Stimulated activated CD8-positive, alpha-beta memory T cell treated with anti-CD3 and anti-CD28 coated beads, Interleukin-15, amount 100 ng/mL, for 48 hours (primary cell): ENCODE results near the gene NMUR1.

Source experiments
- DNase-seq, 2 donors: peaks; one replicate each; pipeline ENCODE4 v3.0.0-alpha.2; 2020; ENCODE audit warnings: low read depth in 2 of 2

NMUR1 gene

GRCh38 chr2:231486851-231487596 lies 43.2 kb downstream of the NMUR1 start:
- no peak for DNase-seq

DNA sequence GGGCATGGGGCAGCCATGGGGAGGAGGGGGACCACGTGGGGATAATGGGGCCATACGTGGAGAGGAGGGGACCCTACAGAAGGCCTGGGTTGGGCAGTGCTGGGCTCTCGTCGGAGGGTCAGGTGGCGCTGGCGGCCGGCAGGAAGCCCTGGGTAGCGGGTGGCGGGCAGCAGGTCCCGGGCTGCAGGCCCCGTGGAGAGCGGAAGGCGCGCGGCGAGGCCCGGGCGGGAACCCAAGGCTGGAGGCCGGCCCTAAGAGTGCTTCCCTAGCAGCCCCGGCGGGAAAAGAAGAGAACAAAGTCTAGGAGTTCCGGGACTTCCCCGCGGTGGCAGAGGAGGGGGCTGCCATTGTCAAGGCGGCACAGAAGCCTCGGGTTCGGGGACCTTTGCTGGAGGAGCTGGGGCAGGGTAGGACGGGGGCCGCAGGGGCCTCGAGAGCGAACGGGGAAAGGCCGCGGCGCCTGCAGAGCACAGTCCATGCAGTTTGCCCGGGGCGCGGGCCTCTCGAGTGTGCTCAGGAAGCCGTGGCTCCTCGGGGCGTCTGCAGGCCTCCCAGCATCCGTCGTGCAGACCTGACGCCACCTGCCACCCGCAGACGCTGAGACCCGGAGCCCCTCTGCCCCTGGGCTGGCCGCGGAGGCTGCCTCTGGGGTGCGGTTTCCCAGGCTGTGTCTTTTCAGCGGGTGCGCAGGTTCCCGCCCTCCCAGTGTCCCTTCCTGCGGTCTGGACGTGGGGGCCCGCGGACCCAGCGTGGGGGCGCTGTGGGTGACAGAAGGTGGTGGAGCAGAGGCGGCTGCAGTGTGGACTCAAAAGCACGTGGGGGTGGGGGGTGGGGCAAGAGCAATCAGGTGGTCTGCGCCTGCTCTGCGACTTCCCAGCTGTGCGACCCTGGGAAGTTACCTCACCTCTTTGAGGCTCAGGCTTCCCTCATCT lies 46.6 kb downstream of the NMUR1 start:
- peak in 1 of 2 donors; percentile 19 for DNase-seq

DNA sequence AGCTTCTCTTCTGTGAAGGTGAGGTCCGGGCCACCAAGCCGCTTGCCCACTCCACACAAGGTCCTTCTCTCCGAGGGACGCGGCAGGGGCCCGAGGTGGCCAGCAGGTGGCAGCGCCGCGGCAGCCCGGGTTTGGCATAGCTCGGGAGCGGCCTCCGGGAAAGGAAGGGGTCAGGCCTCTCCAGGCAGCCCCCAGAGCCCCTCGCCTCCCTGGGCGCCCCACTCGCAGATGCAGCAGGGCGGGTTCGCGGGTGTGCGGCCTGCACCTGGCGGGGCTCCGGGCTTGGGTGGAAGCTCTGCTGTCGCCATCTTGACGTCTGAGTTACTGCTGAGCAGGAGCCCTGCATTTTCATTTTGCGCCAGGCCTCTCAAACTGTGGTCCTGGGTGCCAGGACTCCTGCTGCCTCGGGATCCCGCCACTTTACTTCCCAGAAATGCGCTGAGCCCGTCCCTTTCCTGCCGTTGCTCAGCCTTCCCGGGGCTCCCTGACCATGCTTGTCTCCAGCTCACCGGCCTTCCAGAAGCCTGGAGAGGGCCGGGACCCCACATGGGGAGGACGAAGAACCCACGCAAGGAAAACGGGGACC lies 47.3 kb downstream of the NMUR1 start:
- peak; percentile 53 to 68 for DNase-seq

DNA sequence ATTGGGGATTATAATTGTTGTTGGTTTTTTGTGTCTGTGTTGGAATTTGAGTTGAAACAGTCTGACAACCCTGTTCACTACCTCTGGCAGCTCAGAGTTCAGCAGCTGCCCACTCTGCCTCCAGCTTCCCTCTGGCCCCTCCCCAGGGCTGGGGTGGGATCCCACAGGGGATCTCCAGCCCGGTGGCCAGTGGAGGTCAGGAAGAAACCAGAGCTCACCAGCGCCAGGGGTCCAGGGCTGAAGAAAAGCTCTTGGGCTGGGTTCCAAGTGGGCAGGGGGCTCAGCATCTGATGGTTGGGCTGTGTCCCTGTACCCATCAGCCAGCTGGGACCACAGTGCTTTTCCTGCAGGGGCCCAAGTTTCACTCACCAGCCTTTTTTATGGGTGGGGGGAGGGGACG lies 49.5 kb downstream of the NMUR1 start:
- no peak for DNase-seq

- no peak for DNase-seq
These were observed 50.8 kb downstream of the NMUR1 start for GRCh38 chr2:231479455-231479854.

DNA sequence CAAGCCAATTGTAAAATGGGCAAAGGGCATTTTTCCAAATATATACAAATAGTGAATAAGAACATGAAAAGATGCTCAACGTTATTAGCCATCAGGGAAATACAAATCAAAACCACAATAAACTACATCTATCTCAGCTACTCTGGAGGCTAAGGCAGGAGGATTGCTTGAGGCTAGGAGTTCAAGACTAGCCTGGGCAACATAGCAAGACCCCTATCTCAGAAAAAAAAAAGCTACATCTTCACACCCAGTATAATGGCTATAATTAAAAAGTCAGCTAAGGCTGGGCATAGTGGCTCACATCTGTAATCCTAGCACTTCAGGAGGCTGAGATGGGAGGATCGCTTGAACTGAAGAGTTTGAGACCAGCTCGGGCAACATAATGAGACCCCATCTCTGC lies 53.3 kb downstream of the NMUR1 start:
- DNase-seq: no peak

DNA sequence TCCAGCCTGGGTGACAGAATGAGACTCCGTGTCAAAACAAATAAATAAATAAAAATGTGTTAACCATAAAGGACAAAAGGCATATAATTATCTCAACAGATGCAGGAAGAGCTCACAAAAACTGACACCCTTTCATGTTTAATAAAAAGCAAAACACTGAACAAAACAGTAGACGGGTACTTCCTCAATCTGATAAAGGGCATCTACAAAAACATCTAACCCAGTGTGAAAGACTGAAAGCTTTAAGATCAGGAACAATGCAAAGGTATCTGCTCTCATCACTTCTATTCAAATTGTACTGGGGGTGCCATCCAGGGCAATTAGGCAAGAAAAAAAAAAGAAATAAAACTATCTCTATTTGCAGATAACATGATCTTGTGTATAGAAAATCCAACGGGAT lies 54.3 kb downstream of the NMUR1 start:
- no peak for DNase-seq
